ENCODE results near the gene ACTBL2.

The ACTBL2 gene

DNA sequence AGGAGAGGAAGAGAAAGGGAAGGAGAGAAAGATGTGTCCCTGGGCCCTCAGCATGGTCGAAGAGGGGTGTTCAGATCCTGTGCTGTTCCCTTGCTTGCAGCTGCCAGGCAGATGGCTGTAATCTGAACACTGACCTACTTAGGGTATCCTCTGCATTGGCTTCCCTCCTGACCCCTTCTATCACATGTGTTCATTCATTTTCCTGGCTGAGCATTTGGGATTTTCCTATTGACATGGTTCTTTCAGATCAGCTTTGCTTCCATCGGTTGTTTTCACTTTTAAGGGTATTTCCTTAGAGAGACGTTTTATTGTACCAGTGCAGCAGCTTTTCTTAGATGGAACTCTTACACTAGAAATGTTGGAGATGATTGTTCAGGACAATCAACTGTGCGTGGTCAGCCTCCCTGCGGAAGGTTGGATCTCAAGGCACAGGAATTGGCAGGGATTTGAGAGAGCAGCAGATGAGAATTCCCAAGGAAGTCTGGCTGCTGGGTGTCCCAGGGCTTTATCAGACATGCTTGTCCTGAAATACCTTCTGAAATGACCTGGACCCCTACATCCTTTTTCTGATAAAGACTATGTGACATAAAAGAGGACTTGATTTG, 26.0 kb downstream of the ACTBL2 start:
- no peak for DNase-seq (ENCODE audit: extremely low read depth, low read depth)
- H3K4me3 ChIP-seq (replicated peaks; ENCODE audit: low read depth, low read length): no peak overlapping the region
- TF ChIP-seq, protein P1, sequence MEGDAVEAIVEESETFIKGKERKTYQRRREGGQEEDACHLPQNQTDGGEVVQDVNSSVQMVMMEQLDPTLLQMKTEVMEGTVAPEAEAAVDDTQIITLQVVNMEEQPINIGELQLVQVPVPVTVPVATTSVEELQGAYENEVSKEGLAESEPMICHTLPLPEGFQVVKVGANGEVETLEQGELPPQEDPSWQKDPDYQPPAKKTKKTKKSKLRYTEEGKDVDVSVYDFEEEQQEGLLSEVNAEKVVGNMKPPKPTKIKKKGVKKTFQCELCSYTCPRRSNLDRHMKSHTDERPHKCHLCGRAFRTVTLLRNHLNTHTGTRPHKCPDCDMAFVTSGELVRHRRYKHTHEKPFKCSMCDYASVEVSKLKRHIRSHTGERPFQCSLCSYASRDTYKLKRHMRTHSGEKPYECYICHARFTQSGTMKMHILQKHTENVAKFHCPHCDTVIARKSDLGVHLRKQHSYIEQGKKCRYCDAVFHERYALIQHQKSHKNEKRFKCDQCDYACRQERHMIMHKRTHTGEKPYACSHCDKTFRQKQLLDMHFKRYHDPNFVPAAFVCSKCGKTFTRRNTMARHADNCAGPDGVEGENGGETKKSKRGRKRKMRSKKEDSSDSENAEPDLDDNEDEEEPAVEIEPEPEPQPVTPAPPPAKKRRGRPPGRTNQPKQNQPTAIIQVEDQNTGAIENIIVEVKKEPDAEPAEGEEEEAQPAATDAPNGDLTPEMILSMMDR (IDR thresholded peaks at IDR 0.05; ENCODE audit: low read depth, low read length, missing control alignments): no peak

DNA sequence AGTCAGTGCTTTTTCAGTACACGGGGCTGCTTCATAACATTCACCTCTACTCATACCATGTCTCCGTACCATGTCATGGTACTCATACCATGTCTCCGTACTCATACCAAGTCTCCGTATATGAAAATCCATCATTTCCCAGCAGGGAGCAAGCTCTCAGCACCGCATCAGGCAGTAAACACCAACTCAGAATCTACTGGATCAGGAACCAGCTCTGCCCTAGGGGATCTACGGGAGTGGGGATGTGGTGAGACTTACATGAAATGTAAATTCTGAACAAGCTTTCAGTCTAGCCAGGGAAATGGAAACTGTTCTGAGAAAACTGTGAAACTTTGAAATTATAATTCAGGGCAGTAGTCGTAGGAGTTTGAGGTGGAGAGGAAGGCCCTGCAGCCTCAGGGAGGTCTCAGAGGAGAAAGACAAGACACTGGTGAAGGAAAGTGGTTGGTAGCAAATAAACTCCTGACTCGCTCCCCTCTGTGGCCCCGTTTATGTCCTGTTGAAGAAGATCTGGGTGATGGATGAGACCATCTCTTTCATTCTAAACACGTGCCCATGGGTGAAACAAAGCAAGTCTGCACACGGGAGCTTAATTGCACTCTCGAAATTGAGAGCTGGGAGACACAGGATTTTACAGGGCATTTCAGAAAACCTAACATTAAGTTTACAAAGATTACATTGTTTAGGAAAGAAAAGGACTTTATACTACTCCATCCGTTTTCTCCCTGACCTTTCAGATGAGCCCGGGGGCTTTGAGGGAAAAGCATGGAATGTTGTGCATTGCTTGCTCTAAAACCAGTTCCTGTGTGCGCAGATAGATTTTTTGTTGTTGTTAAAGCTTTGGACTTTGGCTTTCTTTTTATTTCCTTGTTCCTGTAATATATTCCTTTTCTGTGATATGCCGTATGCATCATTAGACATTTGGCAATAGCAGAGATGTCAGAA, 26.8 kb downstream of the ACTBL2 start:
- TF ChIP-seq, protein P1 (IDR thresholded peaks at IDR 0.05; ENCODE audit: low read depth, low read length, missing control alignments): no peak
- no peak overlapping the region for H3K4me3 ChIP-seq (replicated peaks; ENCODE audit: low read depth, low read length)
- no peak for DNase-seq (ENCODE audit: extremely low read depth, low read depth)

DNA sequence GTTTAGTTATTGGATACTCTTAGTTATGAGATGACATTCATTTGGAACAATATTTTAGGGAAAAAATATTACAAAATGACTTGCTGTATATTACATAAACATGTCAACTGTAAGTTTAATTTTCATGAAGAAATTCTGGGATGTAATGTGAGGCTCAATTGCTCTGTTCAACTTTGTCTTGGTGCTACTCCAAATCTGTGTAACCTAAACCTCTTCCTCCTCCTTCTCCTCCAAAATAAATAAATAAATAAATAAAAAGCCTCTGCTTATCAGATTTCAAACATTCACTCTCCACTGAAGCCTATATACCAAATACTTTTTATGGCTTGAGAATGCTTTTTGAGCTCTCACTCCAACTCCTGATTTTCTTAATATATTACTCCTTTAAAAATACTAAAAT, 27.7 kb downstream of the ACTBL2 start:
- TF ChIP-seq, protein P1 (IDR thresholded peaks at IDR 0.05; ENCODE audit: low read depth, low read length, missing control alignments): no peak

DNA sequence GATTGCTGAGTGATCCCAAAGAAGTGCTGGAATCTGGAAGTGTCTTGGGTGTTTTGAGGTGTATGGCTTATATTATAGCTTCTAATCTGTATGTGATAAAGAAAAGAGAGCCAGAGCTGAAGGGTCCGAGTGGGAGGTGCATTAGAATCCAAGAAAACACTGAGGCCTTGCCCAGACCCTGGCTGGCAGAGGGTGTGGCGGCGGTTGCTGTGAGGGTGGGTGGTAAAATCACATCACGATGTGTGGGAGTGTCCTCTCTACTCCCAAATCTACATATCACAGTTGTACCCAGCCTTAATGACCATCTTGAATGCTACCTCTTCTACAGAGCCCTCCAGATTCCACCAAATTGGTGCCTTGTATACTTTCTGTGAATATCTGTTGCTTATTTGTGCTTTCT, 28.9 kb downstream of the ACTBL2 start:
- TF ChIP-seq, protein P1 (IDR thresholded peaks at IDR 0.05; ENCODE audit: low read depth, low read length, missing control alignments): no peak
- no peak overlapping the region for H3K4me3 ChIP-seq (replicated peaks; ENCODE audit: low read depth, low read length)
- DNase-seq (ENCODE audit: extremely low read depth, low read depth): no peak

More for the DNA sequence above, 27.7 kb downstream of the ACTBL2 start:
- no peak for DNase-seq (ENCODE audit: extremely low read depth, low read depth)
- no peak overlapping the region for H3K4me3 ChIP-seq (replicated peaks; ENCODE audit: low read depth, low read length)

DNA sequence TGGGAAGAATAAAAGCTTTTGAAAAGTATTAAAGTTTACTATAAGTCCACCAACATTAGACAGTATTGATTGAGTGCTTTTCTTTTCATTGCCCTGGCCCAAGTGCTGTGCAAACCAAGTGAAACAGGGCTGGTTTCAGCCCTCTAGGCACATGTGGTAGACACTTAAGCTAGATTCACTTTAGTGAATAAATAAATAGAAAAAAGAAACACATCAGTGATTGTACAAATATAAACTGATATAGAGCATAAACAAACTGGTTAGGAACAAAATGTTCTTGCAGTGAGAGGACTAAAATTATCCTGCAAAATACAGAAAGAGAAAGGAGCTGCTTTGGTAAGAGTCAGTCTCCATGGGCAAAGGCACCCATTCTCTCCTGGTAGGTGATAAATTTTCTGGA, 29.7 kb downstream of the ACTBL2 start:
- no peak for DNase-seq (ENCODE audit: extremely low read depth, low read depth)
- no peak overlapping the region for H3K4me3 ChIP-seq (replicated peaks; ENCODE audit: low read depth, low read length)

DNA sequence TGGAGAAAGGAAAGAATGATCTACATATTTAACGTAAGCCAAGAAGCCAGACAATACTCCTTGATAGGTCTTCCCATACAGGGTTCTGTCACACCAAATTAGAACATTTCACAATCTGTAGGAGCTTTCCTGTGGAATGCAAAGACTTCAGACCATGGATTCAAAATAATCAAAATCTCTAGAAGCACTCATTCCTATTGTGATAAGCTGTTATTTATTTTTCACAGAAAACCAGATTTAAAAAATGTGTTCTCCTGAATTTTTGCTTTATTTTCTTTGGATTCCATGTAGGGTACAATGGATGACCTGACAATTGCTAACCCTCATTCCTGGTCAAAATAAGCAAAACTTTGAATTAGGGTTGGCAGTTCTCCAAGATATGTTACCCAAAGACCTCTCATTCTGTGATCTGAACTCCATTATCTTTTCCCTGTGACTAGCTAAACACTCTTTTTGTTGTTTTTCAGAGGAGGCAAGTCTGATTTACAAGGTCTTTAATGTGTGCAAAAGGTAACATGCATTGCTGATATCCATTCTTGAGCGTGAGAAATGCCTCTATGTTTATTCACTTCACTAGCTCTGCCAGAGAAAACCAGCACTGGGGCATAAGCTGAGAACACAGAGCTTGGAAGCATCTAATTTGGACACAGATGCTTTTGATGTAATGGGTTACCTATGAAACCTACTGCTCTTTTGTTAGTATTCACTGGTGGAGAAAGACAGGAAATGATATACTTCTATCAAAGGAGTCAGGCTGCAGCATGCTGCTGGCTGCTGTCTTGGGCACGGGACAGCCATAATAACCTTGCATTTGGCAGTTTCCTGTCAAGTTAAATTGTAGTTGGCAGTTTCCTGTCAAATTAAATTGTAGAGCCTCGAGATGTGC, 31.4 kb downstream of the ACTBL2 start:
- no peak overlapping the region for H3K4me3 ChIP-seq (replicated peaks; ENCODE audit: low read depth, low read length)
- TF ChIP-seq, protein P1 (IDR thresholded peaks at IDR 0.05; ENCODE audit: low read depth, low read length, missing control alignments): no peak
- no peak for DNase-seq (ENCODE audit: extremely low read depth, low read depth)

More for the DNA sequence above, 29.7 kb downstream of the ACTBL2 start:
- TF ChIP-seq, protein P1 (IDR thresholded peaks at IDR 0.05; ENCODE audit: low read depth, low read length, missing control alignments): no peak

All from HFF-Myc (cell line).